ENCODE measurements around the gene MBNL2. TPM values are rescaled to one million over a fixed set of nuclear protein-coding genes. Genes with fewer than 3 reads are reported as not detected.

The MBNL2 gene
- total and polyA plus RNA-seq, 5 donors from 2014 or later = 15.6 to 37.2 (median 17.6) TPM

DNA sequence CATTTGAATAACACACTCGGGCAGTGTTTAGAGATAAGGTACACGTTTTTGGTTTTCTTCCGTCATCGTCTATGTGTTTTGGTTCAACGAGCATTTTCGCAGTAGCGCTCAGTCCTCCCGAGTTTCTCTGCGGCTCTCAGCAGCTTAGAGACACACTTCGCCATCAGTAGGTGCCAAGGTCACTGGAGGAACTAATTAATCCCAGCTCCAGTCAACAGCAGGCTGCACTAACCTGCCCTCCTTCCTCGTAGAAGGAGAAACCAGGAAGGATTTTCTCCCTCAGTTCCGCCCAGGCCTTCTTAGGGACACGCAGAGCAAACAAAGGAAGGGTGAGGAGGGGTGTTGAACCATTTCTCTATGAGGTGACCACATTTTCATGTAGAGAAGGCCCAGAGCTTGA, 12.6 kb downstream of the MBNL2 start:
- Histone ChIP-seq H3K27me3 (ENCODE audit: control insufficient read depth, insufficient read depth, low read length) (no peaks in the 10 kb centered on the region), H3K27ac (ENCODE audit: insufficient read depth, low read length, poor library complexity, severe bottlenecking) (no peak overlapping the region), H3K36me3 (ENCODE audit: control insufficient read depth, insufficient read depth, low read length) (peaks cover 13% of the 10 kb centered on the region), H3K4me1 (ENCODE audit: control insufficient read depth, insufficient read depth, low read length, poor library complexity, severe bottlenecking) (peaks cover 8% of the 10 kb centered on the region), H3K9me3 (ENCODE audit: control insufficient read depth in 2 of 2, low read length in 2 of 2) (no peaks in the 10 kb centered on the region), H3K4me3 (ENCODE audit: low read depth, low read length) (no peak overlapping the region)
- no peak for ATAC-seq (ENCODE audit: low read depth in 2 of 2)
- peaks cover 45% of the 10 kb centered on the region for H3K36me3 Mint-ChIP-seq
- no peak overlapping the region for H3K27ac Mint-ChIP-seq
- no peaks in the 10 kb centered on the region for H3K9me3 Mint-ChIP-seq
- H3K4me3 Mint-ChIP-seq = no peak overlapping the region
- H3K27me3 Mint-ChIP-seq = no peaks in the 10 kb centered on the region
- no peak for DNase-seq
- H3K4me1 Mint-ChIP-seq = peaks cover 29 to 80% (median 57%) of the 10 kb centered on the region in 4 donors

DNA sequence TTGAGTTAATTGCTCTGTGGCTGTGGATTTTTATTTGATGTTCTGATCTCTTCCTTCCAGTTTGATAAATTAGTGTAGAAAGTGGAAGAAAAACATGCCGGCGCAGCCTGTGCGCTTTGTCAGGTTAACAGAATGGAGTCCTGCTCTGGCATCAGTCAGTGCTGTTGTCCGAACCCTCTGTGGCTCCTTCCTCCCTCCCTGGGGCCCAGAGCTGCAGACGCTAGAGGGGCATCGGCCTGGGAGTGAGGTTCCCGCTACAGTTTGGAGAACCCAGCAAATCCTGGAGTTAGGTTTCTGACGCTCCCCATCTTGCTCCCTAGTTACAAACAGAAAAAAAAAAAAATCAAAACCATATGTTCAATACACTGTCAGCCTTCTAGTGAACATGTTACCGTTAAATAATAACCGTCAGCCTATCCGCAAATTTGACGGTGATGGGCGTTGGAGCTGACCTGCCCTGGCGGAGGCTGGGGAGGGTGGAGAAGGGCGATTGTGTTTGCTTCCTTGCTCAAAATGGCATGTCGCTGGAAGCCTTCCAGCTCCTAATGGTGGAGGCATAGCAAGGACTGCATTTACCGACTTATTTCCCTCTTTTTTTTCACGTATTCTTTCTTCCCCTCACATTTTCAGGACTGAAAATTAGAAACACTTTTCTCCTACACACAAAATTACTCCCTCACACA, 13.6 kb downstream of the MBNL2 start:
- peaks cover 44% of the 10 kb centered on the region for H3K36me3 Mint-ChIP-seq

GRCh38 chr13:97237388-97237787, 15.3 kb downstream of the MBNL2 start:
- ATAC-seq (ENCODE audit: low read depth in 2 of 2) (no peak), DNase-seq (no peak)
- peaks cover 36% of the 10 kb centered on the region for H3K36me3 Mint-ChIP-seq
- peaks cover 33 to 74% (median 50%) of the 10 kb centered on the region in 4 donors for H3K4me1 Mint-ChIP-seq
- H3K4me3 ChIP-seq (ENCODE audit: low read depth, low read length) = no peak overlapping the region
- no peaks in the 10 kb centered on the region for H3K27me3 ChIP-seq (ENCODE audit: control insufficient read depth, insufficient read depth, low read length)
- H3K9me3 ChIP-seq (ENCODE audit: control insufficient read depth in 2 of 2, low read length in 2 of 2) = no peaks in the 10 kb centered on the region
- peaks cover 7% of the 10 kb centered on the region for H3K36me3 ChIP-seq (ENCODE audit: control insufficient read depth, insufficient read depth, low read length)
- peaks cover 8% of the 10 kb centered on the region for H3K4me1 ChIP-seq (ENCODE audit: control insufficient read depth, insufficient read depth, low read length, poor library complexity, severe bottlenecking)
- H3K27ac ChIP-seq (ENCODE audit: insufficient read depth, low read length, poor library complexity, severe bottlenecking) = no peak overlapping the region
- no peaks in the 10 kb centered on the region for H3K27me3 Mint-ChIP-seq
- H3K9me3 Mint-ChIP-seq = no peaks in the 10 kb centered on the region
- H3K4me3 Mint-ChIP-seq = no peak overlapping the region
- peak overlapping the region in 1 of 3 donors; percentile 40 for H3K27ac Mint-ChIP-seq

More for the DNA sequence above, 13.6 kb downstream of the MBNL2 start:
- Histone ChIP-seq H3K4me1 (ENCODE audit: control insufficient read depth, insufficient read depth, low read length, poor library complexity, severe bottlenecking) (peaks cover 8% of the 10 kb centered on the region), H3K9me3 (ENCODE audit: control insufficient read depth in 2 of 2, low read length in 2 of 2) (no peaks in the 10 kb centered on the region), H3K27me3 (ENCODE audit: control insufficient read depth, insufficient read depth, low read length) (no peaks in the 10 kb centered on the region), H3K27ac (ENCODE audit: insufficient read depth, low read length, poor library complexity, severe bottlenecking) (no peak overlapping the region), H3K36me3 (ENCODE audit: control insufficient read depth, insufficient read depth, low read length) (peaks cover 13% of the 10 kb centered on the region), H3K4me3 (ENCODE audit: low read depth, low read length) (no peak overlapping the region)
- ATAC-seq (ENCODE audit: low read depth in 2 of 2) (no peak), DNase-seq (no peak)
- Mint-ChIP-seq H3K27ac (no peak overlapping the region), H3K4me1 (peaks cover 33 to 78% (median 52%) of the 10 kb centered on the region in 4 donors), H3K9me3 (no peaks in the 10 kb centered on the region), H3K27me3 (no peaks in the 10 kb centered on the region), H3K4me3 (no peak overlapping the region)

DNA sequence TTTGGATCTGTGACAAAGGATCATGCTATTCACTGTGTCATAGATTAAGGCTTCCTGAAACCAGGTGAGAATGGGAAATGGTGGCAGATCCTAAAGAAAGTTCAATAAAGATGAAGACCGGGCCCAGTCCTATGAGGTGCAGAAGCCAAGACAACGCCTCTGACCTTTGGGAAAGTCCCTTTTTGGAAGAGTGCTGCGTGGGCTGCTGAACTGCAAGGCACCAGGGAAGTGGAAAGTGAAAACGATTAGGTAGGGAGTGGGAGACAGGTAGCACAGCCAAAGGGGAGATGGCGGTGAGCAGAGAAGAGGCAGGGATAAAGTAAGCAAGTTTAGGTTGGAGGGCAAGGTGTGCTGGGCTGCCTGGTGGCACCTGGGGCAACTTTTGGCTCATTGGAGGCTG, 16.3 kb downstream of the MBNL2 start:
- H3K4me1 Mint-ChIP-seq = peaks cover 30 to 77% (median 52%) of the 10 kb centered on the region in 4 donors
- DNase-seq (no peak), ATAC-seq (ENCODE audit: low read depth in 2 of 2) (no peak)
- no peaks in the 10 kb centered on the region for H3K9me3 Mint-ChIP-seq
- peaks cover 5% of the 10 kb centered on the region for H3K36me3 ChIP-seq (ENCODE audit: control insufficient read depth, insufficient read depth, low read length)
- peaks cover 46% of the 10 kb centered on the region for H3K36me3 Mint-ChIP-seq
- H3K27me3 Mint-ChIP-seq = no peaks in the 10 kb centered on the region
- no peak overlapping the region for H3K4me3 ChIP-seq (ENCODE audit: low read depth, low read length)
- H3K27ac Mint-ChIP-seq = peak overlapping the region in 2 of 3 donors; percentile 17 to 27
- H3K27me3 ChIP-seq (ENCODE audit: control insufficient read depth, insufficient read depth, low read length) = no peaks in the 10 kb centered on the region
- no peak overlapping the region for H3K27ac ChIP-seq (ENCODE audit: insufficient read depth, low read length, poor library complexity, severe bottlenecking)
- peaks cover 8% of the 10 kb centered on the region for H3K4me1 ChIP-seq (ENCODE audit: control insufficient read depth, insufficient read depth, low read length, poor library complexity, severe bottlenecking)
- peak overlapping the region in 1 of 4 donors; percentile 13 for H3K4me3 Mint-ChIP-seq
- H3K9me3 ChIP-seq (ENCODE audit: control insufficient read depth in 2 of 2, low read length in 2 of 2) = no peaks in the 10 kb centered on the region

DNA sequence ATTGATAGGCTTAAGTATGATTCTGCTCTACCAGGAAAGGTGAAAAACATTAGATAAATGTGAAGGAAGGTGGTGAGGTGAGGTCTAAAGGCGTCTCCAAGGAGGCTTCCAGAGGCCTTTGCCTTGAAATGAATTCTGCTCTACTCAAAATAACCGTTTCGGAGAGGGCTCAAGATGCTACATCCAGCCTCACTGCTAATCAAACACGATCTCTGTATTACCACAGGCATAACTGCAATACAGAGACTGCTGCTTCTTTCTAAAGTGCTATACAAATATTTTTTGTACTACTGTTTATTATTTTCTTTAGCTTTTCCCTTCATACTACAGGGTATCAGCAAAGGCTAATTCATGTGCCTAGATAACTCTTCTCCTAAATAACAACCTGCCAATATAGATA, 16.8 kb downstream of the MBNL2 start:
- Histone ChIP-seq H3K36me3 (ENCODE audit: control insufficient read depth, insufficient read depth, low read length) (peaks cover 5% of the 10 kb centered on the region), H3K4me3 (ENCODE audit: low read depth, low read length) (no peak overlapping the region), H3K9me3 (ENCODE audit: control insufficient read depth in 2 of 2, low read length in 2 of 2) (no peaks in the 10 kb centered on the region), H3K27me3 (ENCODE audit: control insufficient read depth, insufficient read depth, low read length) (no peaks in the 10 kb centered on the region), H3K4me1 (ENCODE audit: control insufficient read depth, insufficient read depth, low read length, poor library complexity, severe bottlenecking) (peaks cover 8% of the 10 kb centered on the region), H3K27ac (ENCODE audit: insufficient read depth, low read length, poor library complexity, severe bottlenecking) (no peak overlapping the region)
- no peaks in the 10 kb centered on the region for H3K27me3 Mint-ChIP-seq
- H3K27ac Mint-ChIP-seq = peak overlapping the region in 2 of 3 donors; percentile 17 to 27
- no peaks in the 10 kb centered on the region for H3K9me3 Mint-ChIP-seq
- peaks cover 35 to 77% (median 53%) of the 10 kb centered on the region in 4 donors for H3K4me1 Mint-ChIP-seq
- no peak overlapping the region for H3K4me3 Mint-ChIP-seq
- DNase-seq = no peak
- H3K36me3 Mint-ChIP-seq = peaks cover 48% of the 10 kb centered on the region
- no peak for ATAC-seq (ENCODE audit: low read depth in 2 of 2)

GRCh38 chr13:97239306-97239705, 17.2 kb downstream of the MBNL2 start:
- H3K4me3 ChIP-seq (ENCODE audit: low read depth, low read length) = no peak overlapping the region
- ATAC-seq (ENCODE audit: low read depth in 2 of 2) = no peak
- Mint-ChIP-seq H3K36me3 (peaks cover 45% of the 10 kb centered on the region), H3K9me3 (no peaks in the 10 kb centered on the region), H3K27me3 (no peaks in the 10 kb centered on the region), H3K4me3 (no peak overlapping the region), H3K27ac (peak overlapping the region in 1 of 3 donors; percentile 14), H3K4me1 (peaks cover 39 to 78% (median 52%) of the 10 kb centered on the region in 4 donors)
- no peak overlapping the region for H3K27ac ChIP-seq (ENCODE audit: insufficient read depth, low read length, poor library complexity, severe bottlenecking)
- H3K4me1 ChIP-seq (ENCODE audit: control insufficient read depth, insufficient read depth, low read length, poor library complexity, severe bottlenecking) = peaks cover 8% of the 10 kb centered on the region
- no peak for DNase-seq
- no peaks in the 10 kb centered on the region for H3K27me3 ChIP-seq (ENCODE audit: control insufficient read depth, insufficient read depth, low read length)
- peaks cover 5% of the 10 kb centered on the region for H3K36me3 ChIP-seq (ENCODE audit: control insufficient read depth, insufficient read depth, low read length)
- no peaks in the 10 kb centered on the region for H3K9me3 ChIP-seq (ENCODE audit: control insufficient read depth in 2 of 2, low read length in 2 of 2)

DNA sequence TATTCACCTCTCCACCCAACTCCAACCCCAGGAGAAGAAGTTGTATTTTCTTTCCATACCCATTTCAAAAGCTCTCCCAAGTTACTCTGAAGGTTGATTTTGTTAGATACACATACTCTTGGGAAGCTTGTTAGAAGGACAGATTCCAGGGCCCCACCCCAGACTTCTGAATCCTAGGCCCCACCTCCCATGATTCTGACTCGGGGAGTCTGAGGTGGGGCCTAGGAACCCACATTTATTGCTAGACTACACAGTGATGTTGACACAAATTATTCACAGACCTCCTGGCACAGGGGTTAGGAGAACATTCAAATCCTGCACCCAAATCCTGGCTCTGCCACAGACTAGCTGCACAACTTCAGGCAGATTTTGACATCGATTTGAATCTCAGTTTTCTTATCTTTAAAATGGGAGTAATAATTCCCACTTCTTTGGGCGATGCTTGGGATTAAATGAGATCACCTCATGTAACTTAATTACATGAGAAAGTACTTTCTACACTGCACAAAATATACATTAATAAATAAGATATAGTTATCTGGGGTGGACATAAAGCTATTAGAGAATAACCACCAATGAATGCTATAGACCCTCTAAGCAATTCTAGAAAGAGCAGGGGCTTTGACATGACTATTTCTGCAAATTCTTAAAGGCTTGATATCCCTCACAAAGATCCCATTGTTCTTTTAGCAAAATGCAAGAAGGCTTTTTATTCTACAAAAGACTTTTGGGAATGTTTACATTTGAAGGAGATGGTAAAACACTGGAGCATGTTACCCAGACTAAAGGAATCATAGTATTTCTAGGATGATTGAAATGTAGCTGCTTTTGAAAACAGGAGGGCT, 18.0 kb downstream of the MBNL2 start:
- H3K4me1 Mint-ChIP-seq = peaks cover 45 to 75% (median 54%) of the 10 kb centered on the region in 4 donors

More for the DNA sequence above, 18.0 kb downstream of the MBNL2 start:
- H3K4me1 ChIP-seq (ENCODE audit: control insufficient read depth, insufficient read depth, low read length, poor library complexity, severe bottlenecking) = peaks cover 8% of the 10 kb centered on the region
- no peaks in the 10 kb centered on the region for H3K27me3 ChIP-seq (ENCODE audit: control insufficient read depth, insufficient read depth, low read length)
- DNase-seq (no peak), ATAC-seq (ENCODE audit: low read depth in 2 of 2) (no peak)
- H3K27me3 Mint-ChIP-seq = no peaks in the 10 kb centered on the region
- H3K4me3 ChIP-seq (ENCODE audit: low read depth, low read length) = no peak overlapping the region
- no peaks in the 10 kb centered on the region for H3K9me3 ChIP-seq (ENCODE audit: control insufficient read depth in 2 of 2, low read length in 2 of 2)
- no peak overlapping the region for H3K27ac ChIP-seq (ENCODE audit: insufficient read depth, low read length, poor library complexity, severe bottlenecking)
- H3K36me3 ChIP-seq (ENCODE audit: control insufficient read depth, insufficient read depth, low read length) = no peaks in the 10 kb centered on the region
- H3K36me3 Mint-ChIP-seq = peaks cover 39% of the 10 kb centered on the region
- H3K27ac Mint-ChIP-seq = peak overlapping the region in 1 of 3 donors; percentile 14
- no peak overlapping the region for H3K4me3 Mint-ChIP-seq
- no peaks in the 10 kb centered on the region for H3K9me3 Mint-ChIP-seq
